ENCODE measurements around the gene SLC5A4. TPM values are rescaled to one million over a fixed set of nuclear protein-coding genes. Genes with fewer than 3 reads are reported as not detected.
"Not testable (repeated sequence)": the region's sequence is repeated elsewhere in the genome, so short reads cannot be mapped to it uniquely, and the experiment has no call there.

SLC5A4 gene
- not detected in 2 replicates for total RNA-seq (2014; rRNA removed; shearing (Covaris generic))

DNA sequence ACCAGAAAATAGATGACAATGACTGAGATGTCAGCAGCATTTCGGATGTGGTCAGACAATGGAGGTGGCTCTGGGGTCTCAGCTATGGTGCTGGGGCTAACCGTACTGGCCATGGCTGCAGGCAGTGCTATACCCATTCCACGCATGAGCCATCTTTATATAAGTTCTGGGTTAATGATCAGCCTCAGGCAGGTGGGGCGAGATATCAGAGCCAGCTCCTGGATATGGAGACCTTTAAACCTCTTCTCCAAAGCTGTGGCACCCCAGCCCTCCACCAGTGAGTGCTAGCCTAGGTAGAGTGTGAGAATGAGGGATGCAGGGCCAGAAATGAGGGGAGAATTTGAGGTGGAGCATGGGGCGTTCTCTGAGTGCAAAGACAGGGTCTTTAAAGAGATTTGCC lies at the start of gene SLC5A4:
Gene SLC5A4 (minus strand): TSS at position 131 of the 400 bp plus-strand sequence. CDS start 18 bp downstream, at position 113.
- no peak for DNase-seq (ENCODE audit: low spot score)

DNA sequence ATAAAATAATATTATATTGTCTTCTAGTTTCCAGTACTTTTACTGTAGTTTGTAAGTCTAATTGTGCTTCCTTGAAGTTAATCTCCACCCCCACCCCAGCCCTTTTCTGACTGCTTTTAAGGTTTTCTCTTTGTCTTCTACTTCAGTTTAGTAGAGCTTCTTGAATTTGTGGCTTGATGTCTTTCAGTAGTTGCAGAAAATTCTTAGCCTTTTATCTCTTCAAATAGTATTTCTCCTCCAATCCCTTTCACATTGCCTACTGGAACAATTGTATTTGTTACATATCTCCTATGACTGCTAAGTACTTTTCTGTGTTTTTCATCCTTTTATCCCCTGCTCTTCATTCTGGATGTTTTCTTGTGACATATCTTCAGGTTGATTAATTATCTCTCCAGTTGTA lies 38.8 kb upstream of the SLC5A4 start:
- not testable (repeated sequence) for DNase-seq (ENCODE audit: low spot score)

DNA sequence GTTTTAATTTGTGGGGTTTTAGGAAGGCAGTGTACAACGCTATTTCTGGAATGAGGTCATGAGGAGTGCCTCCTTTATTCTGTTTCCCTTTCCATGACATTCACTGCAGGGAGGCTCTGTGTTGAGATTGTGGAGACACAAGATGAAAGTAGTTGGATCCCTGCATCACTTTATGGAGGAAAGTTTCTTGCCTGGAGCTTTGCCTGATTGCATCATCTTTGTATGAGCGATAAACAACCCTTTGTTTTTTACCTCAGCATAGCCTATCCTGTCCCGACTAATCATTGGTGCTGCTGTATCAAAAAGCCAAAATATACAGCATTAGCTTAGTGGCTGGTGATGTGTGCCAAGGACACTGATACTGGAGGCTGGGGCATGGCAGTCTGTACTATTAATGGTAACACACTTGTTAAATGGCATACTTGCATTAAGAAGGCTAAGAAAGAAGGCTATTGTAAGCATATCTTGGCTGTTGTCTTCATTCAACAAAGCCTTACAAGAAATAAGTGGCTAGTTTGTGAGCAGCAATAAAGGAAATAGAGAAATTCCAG lies 31.2 kb upstream of the SLC5A4 start:
- DNase-seq (ENCODE audit: low spot score) = no peak

DNA sequence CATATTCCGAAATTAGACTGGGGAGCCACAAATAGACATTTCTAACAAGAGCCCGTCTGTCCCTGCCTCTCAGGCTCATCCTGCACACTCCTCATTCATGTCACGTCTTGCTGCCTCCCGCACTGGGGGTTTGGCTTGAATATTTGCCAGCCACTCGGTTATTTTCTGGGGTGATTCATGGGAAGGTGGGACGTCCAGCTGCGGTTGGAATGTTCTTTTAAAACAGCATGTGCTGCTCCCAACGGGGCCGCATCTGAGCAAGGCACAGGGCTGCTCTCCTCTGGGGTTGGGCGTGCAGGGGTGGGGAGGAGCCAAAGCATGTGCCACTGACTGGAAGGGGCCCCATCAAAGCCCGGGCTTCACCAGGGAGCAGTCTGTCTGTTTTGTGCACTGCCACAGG lies 25.9 kb upstream of the SLC5A4 start:
- no peak for DNase-seq (ENCODE audit: low spot score)

DNA sequence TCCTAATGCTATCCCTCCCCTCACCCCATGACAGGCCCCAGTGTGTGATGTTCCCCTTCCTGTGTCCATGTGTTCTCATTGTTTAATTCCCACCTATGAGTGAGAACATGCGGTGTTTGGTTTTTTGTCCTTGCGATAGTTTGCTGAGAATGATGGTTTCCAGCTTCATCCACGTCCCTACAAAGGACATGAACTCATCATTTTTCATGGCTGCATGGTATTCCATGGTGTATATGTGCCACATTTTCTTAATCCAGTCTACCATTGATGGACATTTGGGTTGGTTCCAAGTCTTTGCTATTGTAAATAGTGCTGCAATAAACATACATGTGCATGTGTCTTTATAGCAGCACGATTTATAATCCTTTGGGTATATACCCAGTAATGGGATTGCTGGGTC lies 20.2 kb upstream of the SLC5A4 start:
- not testable (repeated sequence) for DNase-seq (ENCODE audit: low spot score)

DNA sequence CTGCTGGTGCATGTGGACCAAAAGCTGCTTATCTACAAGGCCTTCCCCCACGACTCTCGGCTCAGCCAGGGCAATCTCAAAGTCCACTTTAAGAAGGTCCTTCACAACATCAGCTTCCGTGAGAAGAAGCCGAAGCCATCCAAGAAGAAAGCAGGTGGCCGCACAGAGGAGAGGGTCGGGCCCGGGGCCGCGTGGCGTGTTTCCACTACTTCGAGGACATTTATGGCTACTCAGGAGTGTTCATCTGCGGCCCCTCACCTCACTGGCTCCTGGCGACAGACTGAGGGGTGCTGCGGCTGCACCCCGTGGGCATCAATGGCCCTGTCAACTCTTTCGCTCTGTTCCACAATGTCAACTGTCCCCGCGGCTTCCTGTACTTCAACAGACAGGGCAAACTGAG lies 16.2 kb upstream of the SLC5A4 start:
- DNase-seq (ENCODE audit: low spot score) = no peak

DNA sequence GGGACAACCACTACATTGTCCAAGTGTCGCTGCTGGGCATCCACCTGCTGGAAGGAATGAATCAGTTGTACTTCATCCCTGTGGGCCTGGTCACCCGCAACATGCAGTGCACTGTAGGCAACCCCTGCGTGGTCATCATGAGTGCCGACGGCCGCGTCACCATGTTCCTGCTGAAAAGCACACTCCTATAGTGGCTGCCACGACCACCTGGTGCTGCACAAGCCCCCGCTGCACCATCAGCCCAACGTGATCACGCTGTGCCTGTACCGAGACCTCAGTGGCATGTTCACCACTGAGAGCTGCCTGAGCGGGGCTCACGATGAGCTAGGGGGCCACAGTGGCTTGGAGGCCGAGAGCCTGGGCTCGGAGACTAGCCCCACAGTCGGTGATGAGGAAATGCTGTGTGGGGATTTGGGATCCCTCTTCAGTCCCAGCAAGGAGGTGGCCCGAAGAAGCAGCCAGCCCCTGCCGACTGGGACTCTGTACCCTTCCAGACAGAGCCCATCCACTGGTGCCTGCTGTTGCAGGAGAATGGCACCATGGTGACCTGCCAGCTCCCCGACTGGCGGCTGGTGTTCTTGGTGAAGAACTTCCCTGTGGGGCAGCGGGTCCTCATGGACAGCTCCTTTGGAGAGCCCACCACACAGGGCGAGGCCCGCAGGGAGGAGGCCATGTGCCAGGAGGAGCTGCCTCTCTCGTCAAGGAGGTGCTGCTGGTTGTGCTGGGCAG lies 15.7 kb upstream of the SLC5A4 start:
- DNase-seq (ENCODE audit: low spot score) = no peak

DNA sequence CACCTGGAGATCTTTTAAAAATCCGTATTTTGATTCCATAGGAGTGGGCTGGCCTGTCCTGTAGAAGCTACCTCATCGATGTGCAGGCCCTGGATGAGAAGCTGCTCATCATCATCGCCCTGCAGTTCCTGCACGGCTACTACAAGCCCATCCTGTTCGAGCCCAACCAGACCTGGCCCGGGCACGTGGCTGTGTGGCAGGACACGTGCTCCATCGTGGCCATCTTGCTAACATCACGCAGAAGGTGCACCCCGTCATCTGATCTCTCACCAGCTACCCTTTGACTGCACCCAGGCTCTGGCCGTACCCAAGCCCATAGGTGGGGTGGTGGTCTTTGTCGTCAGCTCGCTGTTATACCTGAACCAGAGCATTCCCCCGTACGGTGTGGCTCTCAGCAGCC lies 14.2 kb upstream of the SLC5A4 start:
- DNase-seq (ENCODE audit: low spot score) = no peak

DNA sequence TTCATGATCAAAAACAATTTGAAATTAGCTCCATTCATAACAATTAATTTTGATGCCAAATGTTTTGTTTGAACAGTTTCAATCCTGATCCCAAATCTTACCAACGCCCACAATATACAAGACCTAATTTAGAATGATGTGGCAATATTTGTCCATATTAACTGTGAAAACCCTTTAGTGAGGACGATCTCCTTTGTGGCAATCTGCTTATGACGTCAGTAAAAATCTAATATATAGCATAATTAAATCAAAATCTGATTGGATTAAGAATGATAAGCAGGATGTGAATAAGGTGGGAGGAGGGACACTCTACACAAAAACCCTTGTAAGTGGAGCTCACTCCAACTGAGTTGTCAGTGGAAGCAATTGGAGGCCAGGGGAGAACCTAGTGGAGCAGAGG lies 11.9 kb upstream of the SLC5A4 start:
- no peak for DNase-seq (ENCODE audit: low spot score)

DNA sequence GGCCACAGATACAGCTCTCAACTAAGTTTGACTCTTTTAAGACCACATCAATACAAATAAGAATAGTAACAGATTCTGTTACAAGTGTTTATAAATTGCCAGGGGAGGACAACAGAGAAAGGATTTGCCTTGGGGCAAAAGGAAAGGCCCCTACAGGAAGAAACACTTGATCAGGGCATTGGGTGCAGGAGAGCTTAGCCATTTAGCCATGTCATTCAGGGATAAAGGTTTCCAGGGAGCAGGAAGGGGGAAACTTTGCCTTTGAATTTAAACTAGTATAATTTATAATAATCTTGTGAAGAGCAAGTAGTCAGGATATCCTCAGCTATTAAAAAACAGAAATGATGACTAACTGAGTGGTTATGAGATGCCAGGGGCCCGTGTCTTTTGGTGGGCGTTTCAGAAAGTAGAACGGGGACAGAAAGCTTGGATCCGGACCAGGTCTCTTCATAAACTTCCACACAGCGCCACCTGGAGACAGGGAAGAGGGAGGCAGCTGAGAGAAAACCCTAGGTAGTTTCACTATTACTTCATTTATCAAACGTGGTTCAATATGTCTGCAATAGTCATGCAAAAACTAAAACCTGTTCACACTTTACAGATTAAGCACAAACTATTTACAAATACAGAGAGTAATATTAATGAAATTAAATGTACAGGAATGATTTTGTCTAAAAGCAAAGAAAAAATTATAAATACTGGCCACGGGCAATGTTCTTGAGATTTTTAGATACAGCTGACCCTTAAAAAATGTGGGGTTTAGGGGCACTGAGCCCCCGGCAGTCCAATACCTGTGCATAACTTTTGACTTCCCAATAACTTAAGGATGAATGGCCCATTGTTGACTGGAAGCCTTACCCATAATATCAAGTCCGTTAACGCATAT lies 11.0 kb upstream of the SLC5A4 start:
- DNase-seq (ENCODE audit: low spot score) = peak; percentile 74

DNA sequence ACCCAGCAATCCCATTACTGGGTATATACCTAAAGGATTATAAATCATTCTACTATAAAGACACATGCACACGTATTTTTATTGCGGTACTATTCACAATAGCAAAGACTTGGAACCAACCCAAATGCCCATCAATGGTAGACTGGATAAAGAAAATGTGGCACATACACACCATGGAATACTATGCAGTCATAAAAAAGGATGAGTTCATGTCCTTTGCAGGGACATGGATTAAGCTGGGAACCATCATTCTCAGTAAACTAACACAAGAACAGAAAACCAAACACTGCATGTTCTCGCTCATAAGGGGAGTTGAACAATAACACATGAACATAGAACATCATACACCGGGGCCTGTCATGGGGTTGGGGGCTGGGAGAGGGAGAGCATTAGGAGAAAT lies 8.5 kb upstream of the SLC5A4 start:
- not testable (repeated sequence) for DNase-seq (ENCODE audit: low spot score)

DNA sequence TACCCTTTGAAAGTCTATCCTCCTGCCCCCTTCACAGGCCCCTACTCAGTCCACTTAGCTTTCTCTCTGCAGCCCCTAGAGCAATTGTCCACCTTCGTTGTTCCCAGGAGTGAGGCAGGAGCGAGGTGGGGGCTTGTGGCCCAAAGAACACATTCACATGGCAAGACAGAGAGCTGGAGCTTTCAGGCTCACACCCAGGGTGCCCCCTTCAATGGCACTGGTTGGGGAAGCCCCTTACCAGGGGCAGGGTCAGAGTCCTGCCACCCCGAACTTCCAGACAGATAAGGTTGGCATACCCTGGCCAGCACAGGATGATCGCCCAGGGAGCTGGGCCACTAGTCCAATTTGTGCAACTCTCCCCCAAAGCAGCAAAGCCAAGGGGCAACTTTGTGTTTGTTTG lies 6.2 kb upstream of the SLC5A4 start:
- no peak for DNase-seq (ENCODE audit: low spot score)

DNA sequence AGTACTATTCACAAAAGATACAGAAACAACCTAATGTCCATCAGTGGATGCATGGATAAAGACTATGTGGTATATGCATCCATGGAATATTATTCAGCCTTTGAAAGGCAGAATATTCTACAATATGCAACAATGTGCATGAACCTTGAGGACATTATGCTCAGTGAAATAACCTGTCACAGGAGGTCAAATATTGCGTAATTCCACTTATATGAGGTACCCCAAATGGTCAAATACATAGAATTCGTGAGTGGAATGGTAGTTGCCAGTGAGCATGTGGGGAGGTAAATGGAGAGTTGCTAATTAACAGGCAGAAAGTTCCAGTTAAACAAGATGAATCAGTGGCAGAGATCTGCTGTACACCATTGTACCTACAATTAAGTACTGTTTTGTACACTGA lies 3.6 kb upstream of the SLC5A4 start:
- DNase-seq (ENCODE audit: low spot score) = no peak

DNA sequence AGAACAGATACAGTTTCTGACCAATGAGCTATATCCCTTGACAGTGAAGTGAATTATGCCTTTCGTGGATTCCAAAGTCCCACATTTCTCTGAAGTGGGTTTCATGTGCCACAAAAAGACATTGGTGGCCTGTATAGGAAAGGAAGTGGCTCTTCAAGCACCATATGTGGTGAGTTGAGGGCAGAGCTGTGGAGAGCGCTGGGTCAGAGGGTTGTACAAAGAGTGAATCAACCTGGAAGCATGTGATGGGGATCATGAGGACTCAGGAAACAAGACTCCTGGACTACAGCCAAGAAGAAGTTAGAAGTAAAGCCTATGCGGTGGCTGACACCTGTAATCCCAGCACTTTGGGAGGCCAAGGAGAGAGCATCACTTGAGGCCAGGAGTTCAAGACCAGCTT lies 579 bp upstream of the SLC5A4 start:
- DNase-seq (ENCODE audit: low spot score) = no peak

DNA sequence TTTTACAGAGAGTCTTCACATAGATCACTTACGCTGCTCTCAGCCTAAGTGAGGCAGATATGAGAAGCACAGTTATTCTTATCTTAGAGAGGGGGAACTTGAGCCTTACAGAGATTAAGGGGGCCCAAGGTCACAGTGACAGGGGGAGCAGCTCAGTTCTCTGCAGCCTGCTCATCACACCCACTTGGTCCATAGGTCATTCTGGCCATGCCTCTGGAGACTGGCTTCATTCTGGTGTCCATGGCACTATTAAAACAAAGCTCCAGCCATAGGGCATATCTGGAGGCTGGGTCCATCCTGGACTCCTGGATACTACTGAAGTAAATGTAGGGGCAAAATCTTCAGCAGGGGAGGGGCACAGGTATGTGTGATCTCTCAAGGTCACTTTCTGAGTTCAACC lies 5.9 kb downstream of the SLC5A4 start:
- no peak for DNase-seq (ENCODE audit: low spot score)

DNA sequence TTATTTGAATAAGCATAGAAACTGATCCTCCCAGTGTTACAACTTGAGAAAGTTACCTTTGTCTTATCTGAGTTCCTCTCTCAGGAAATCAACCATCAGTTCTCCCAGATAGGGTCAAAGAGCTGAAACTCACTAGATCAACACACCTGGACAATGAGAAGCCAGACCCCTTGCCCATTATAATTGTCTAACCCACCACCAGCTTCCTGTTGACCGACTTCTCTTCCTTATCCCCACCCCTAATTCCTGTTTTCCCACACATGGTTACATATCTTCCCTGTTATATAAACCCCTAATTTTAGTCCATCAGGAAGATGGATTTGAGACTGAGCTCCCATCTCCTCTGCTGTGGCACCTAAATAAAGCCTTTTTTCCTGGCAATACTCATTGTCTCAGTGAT lies 6.9 kb downstream of the SLC5A4 start:
- no peak for DNase-seq (ENCODE audit: low spot score)

DNA sequence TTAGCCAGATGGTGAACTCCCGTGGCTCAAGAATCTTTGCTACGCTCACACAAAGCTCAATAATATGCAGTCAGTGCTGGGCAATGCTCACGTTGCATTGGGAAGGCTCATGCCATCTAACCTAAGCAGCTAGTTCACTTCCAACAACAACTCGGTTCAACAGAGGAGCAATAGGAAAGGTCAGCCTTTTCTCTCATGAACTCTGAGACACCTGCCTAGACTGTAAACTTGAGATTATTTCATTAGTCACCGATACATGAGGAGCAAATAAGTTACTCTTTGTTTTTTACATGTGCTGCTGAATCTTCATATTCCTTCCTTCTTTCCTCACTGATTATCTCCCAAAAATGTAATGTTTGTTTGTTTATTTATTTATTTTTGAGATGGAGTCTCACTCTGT lies 9.0 kb downstream of the SLC5A4 start:
- no peak for DNase-seq (ENCODE audit: low spot score)

DNA sequence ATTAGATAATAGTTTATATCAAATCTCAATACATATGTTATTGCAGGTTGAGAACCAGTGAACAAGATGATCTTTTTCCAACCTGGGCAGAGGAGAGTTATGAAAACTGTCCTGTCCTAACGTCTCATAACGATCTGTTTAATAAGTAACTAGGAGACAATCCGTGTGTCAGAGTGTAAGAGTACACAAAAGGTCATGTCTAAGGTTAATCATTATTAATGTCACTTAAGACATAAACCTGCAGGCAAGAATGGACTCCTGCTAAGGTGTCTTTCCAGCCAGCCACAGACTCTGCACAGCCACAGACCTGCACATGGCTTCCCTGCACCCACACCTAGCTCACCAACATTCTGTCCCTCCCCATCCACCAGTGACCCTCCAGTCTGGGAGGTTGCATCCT lies 10.1 kb downstream of the SLC5A4 start:
- DNase-seq (ENCODE audit: low spot score) = peak; percentile 20

DNA sequence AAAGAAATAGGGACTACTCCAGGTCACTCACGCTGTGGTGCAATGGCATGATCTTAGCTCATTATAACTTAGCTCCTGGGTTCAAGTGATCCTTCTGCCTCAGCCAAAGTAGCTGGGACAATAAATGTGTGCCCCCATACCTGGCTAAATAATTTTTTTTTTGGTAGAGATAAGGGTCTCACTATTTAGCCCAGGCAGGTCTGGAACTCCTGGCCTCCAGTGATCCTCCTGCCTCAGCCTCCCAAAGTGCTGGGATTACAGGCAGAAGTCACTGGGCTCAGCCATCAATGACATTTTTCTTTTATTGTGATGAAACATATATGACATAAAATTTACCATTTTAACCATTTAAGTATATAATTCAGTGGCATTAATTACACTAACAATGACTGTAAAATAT lies 10.6 kb downstream of the SLC5A4 start:
- no peak for DNase-seq (ENCODE audit: low spot score)

DNA sequence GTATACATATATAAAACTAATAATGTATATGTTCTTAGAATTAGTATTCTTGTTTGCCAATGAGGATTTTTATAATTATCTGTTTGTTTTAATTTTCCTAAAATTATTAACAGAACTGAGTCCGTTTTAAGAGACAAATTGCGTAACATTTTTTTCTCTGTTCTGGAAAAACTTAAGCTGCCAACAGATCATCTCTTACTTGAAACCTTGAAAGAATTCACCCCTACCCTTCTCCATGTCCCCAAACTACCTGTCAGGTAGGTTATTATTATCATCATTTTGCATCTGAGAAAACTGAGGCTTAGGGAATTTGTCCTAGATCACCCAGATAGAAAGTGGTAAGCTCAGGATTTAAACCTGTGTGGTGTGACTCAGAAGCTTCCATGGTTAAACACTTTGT lies 14.7 kb downstream of the SLC5A4 start:
- no peak for DNase-seq (ENCODE audit: low spot score)

DNA sequence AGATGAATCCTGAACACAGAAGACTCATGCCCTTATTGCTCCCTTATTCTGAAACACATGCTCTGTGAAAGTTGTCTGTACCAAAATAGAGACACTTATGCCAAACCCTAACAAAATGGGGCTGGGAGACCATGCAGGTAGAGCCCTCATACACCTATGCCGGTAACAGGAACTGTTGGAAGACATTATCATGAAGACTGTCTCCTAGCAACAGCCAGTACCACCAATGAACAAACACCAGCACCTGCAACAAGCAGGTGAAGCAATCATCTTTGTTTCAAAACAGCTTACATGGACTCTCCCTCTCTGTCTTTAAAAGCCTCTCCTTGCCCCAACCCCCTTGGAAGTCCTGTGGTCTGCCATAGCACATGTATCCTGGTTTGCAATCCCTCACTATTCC lies 17.2 kb downstream of the SLC5A4 start:
- DNase-seq (ENCODE audit: low spot score) = no peak

DNA sequence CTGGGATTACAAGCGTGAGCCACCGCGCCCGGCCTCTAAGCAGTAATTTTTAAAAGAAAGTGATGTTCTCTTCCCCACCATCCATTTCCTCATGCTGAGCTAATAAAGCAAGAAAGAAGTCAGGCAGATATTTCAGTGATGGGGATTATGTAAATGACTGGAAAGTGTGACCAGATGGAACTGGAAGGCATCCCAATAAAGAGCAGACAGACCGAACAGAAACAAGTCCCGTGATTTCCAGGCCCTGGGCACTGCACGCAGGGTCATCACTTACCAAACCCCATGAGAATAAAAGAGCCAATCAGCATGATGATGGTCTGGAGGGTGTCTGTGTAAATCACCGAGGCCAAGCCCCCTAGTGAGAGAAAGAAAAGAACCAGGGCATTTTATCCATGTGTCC lies 18.2 kb downstream of the SLC5A4 start:
- DNase-seq (ENCODE audit: low spot score) = no peak

DNA sequence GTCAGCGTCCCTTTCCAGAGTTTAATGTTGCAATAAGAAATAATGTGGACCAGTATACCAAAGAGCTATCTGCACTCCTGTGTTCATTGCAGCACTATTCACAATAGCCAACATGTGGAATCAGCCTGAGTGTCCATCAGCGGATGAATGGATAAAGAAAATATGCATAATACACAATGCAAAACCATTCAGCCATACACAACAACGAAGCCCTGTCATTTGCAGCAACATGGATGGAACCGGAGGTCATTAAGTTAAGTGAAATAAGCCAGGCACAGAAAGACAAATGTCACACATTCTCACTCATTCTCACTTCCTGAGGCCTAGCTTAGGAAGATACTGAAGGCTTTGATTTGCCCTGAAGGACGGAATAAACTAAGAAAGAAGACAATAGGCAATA lies 22.1 kb downstream of the SLC5A4 start:
- no peak for DNase-seq (ENCODE audit: low spot score)

All from HT-29 (cell line).